H1 (cell line): ENCODE results near the gene ENOSF1. TPM values are rescaled to one million over a fixed set of nuclear protein-coding genes. Genes with fewer than 3 reads are reported as not detected.

Experiments used
- ASH2L ChIP-seq: fragments of 200-600, 300-600 bp; sonication (generic); IDR thresholded peaks from one replicate; pipeline ENCODE4 v1.7.1; 2017; ENCODE audit warnings: low read length
- EP300 ChIP-seq, 2 experiments: IDR thresholded peaks; 1 replicate in 1 of 2; 2 replicates in 1 of 2; pipeline ENCODE4 v1.6.1; 2011 to 2012; ENCODE audit warnings: low read depth in 2 of 2, low read length in 2 of 2, mild to moderate bottlenecking in 2 of 2, borderline replicate concordance in 1 of 2, inconsistent platforms in 1 of 2, moderate library complexity in 1 of 2
- GTF2F1 ChIP-seq: IDR thresholded peaks from 2 replicates; pipeline ENCODE4 v1.6.1; 2012; ENCODE audit warnings: low read depth, low read length, improper control_type of control experiment, borderline replicate concordance
- KDM5A ChIP-seq: fragments of 200-600 bp; IDR thresholded peaks from 2 replicates; pipeline ENCODE4 v1.7.1; 2012; ENCODE audit warnings: mild to moderate bottlenecking, low read length, inconsistent platforms, mixed read lengths
- SAP30 ChIP-seq: fragments of 300-600 bp; sonication (generic); IDR thresholded peaks from 2 replicates; pipeline ENCODE4 v1.7.1; 2012; ENCODE audit warnings: low read length, moderate library complexity, mild to moderate bottlenecking, inconsistent platforms; ENCODE audit not compliant: insufficient read depth, insufficient replicate concordance
- SP2 ChIP-seq: IDR thresholded peaks from 2 replicates; pipeline ENCODE4 v1.6.1; 2012; ENCODE audit warnings: mild to moderate bottlenecking, low read length, inconsistent platforms
- polyA plus RNA-seq, 7 experiments: library from polyadenylated mRNA; depleted of rRNA in 3 of 7; stranded (reverse) in 5 of 7; unstranded in 2 of 7; fragments of >200 nt in 5 of 7; fragments of 200-250 nt in 2 of 7; gene quantifications; 1 replicate in 5 of 7; 2 replicates in 1 of 7; 4 replicates in 1 of 7; pipeline versions ENCODE4 v1.2.1 to v1.2.3, GENCODE V29; 2011 to 2013; ENCODE audit warnings: missing spikeins in 2 of 7, mixed read lengths in 2 of 7
- total RNA-seq: library from RNA; stranded (reverse); fragmentation: NEBNext Ultra II Directional; extraction: Animal tissue kit (Norgen Biotek cat#: 25700); gene quantifications from 2 replicates; pipeline ENCODE4 v1.2.1, GENCODE V29; 2021

Gene ENOSF1
- total and polyA plus RNA-seq, 2 of the 8 experiments (the other 6 are each of a cell fraction or from before 2014, with no cell fraction given) = 15.4 to 26.4 TPM

- TF ChIP-seq EP300 (IDR thresholded peaks at IDR 0.05; ENCODE audit: borderline replicate concordance in 1 of 2, low read depth in 2 of 2, low read length in 2 of 2) (no peak), KDM5A (no peak), SP2 (no peak), GTF2F1 (no peak), SAP30 (no peak), ASH2L (no peak)
Observed at GRCh38 chr18:621291-622043, 91.0 kb downstream of the ENOSF1 start (continued).

Other genes with a start within 250 kb of the ENOSF1 start
- gene COLEC12, start 211.9 kb downstream of the ENOSF1 start, total RNA-seq = 2.2 and 2.3 TPM in 2 replicates
- gene COLEC12, start 211.9 kb downstream of the ENOSF1 start, polyA plus RNA-seq (2011; rRNA removed) = 0.44 and 0.47 TPM in 2 replicates
- gene CETN1, start 132.2 kb downstream of the ENOSF1 start, total RNA-seq = not detected in 2 replicates
- gene CETN1, start 132.2 kb downstream of the ENOSF1 start, polyA plus RNA-seq (2011; rRNA removed) = not detected in 2 replicates
- 0.59 TPM in 1 of 2 replicates, not detected in the other for gene CLUL1, start 115.6 kb downstream of the ENOSF1 start, total RNA-seq
- gene CLUL1, start 115.6 kb downstream of the ENOSF1 start, polyA plus RNA-seq (2011; rRNA removed) = 0.08 and 0.23 TPM in 2 replicates
- gene TYMS, start 55.0 kb downstream of the ENOSF1 start, total RNA-seq = 85.1 and 91.9 TPM in 2 replicates
- 76.8 and 110 TPM in 2 replicates for gene TYMS, start 55.0 kb downstream of the ENOSF1 start, polyA plus RNA-seq (2011; rRNA removed)
- 94.3 and 99.5 TPM in 2 replicates for gene YES1, start 99.6 kb upstream of the ENOSF1 start, total RNA-seq
- gene YES1, start 99.6 kb upstream of the ENOSF1 start, polyA plus RNA-seq (2011; rRNA removed) = 14.8 and 22.4 TPM in 2 replicates
- gene ADCYAP1, start 192.2 kb upstream of the ENOSF1 start, total RNA-seq = not detected in 2 replicates
- gene ADCYAP1, start 192.2 kb upstream of the ENOSF1 start, polyA plus RNA-seq (2011; rRNA removed) = 0.02 and 0.14 TPM in 2 replicates